ENCODE results near the gene ZNF618. TPM values are rescaled to one million over a fixed set of nuclear protein-coding genes. Genes with fewer than 3 reads are reported as not detected.

ZNF618 gene
- total RNA-seq, 2 donors from 2014 or later, result 4.6 to 11.3 TPM

GRCh38 chr9:114006931-114007691 is 131.0 kb downstream of the ZNF618 start:
- Histone ChIP-seq H3K4me3 (no peak overlapping the region), H3K36me3 (no peaks in the 10 kb centered on the region), H3K27me3 (replicated peaks; ENCODE audit: insufficient read depth) (no peaks in the 10 kb centered on the region), H3K27ac (no peak overlapping the region), H3K9me3 (no peaks in the 10 kb centered on the region), H3K4me1 (replicated peaks) (no peaks in the 10 kb centered on the region)
- no peak for DNase-seq (ENCODE audit: low spot score)
- TF ChIP-seq POLR2A (IDR thresholded peaks at IDR 0.05), result no peak
- TF ChIP-seq, protein P1, sequence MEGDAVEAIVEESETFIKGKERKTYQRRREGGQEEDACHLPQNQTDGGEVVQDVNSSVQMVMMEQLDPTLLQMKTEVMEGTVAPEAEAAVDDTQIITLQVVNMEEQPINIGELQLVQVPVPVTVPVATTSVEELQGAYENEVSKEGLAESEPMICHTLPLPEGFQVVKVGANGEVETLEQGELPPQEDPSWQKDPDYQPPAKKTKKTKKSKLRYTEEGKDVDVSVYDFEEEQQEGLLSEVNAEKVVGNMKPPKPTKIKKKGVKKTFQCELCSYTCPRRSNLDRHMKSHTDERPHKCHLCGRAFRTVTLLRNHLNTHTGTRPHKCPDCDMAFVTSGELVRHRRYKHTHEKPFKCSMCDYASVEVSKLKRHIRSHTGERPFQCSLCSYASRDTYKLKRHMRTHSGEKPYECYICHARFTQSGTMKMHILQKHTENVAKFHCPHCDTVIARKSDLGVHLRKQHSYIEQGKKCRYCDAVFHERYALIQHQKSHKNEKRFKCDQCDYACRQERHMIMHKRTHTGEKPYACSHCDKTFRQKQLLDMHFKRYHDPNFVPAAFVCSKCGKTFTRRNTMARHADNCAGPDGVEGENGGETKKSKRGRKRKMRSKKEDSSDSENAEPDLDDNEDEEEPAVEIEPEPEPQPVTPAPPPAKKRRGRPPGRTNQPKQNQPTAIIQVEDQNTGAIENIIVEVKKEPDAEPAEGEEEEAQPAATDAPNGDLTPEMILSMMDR (IDR thresholded peaks at IDR 0.05), result no peak
- no peak for TF ChIP-seq POLR2AphosphoS5 (IDR thresholded peaks at IDR 0.05)
- intact Hi-C loops (cut with DNase I), result no loop called here
- WGBS, result 86% methylated on average over 10 of the region's 10 CpGs

DNA sequence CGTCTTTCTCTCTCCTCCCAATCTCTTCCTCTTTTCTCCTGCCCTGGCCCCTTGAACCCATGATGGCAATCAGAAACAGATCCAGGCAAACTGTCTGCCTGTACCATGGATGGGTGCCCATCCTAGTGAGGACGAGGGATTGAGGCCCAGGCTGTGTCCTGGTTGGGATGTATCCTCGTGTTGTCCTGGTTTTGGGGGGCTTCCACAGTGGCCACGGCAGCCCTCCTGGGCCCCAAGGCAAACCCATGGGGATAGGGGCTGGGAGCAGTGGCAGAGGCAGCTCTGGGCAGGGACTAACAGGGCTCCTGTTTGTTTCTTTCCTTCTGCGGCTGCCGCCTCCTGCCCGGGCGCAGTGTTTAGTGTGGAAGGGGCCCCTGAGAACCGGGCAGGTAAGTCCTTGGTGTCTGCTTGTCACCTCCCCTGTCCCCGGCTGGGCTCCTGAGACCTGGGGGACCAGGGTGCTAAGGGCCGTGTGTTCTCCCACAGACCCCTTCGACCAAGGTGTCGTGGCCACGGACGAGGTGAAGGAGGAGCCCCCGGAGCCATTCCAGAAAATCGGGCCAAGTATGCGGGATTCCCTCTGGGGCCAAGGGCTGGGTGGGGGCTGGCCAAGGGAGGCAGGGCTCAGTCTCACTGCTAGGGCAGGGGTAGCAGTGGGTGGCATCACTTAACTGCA is 132.0 kb downstream of the ZNF618 start:
- Histone ChIP-seq H3K4me3 (no peak overlapping the region), H3K36me3 (no peaks in the 10 kb centered on the region), H3K27ac (no peak overlapping the region), H3K9me3 (no peaks in the 10 kb centered on the region), H3K4me1 (replicated peaks) (no peaks in the 10 kb centered on the region), H3K27me3 (replicated peaks; ENCODE audit: insufficient read depth) (no peaks in the 10 kb centered on the region)
- no peak for TF ChIP-seq POLR2AphosphoS5 (IDR thresholded peaks at IDR 0.05)
- 98% methylated on average over 13 of the region's 18 CpGs for WGBS
- DNase-seq (ENCODE audit: low spot score), result no peak
- intact Hi-C loops (cut with DNase I), result no loop called here

DNA sequence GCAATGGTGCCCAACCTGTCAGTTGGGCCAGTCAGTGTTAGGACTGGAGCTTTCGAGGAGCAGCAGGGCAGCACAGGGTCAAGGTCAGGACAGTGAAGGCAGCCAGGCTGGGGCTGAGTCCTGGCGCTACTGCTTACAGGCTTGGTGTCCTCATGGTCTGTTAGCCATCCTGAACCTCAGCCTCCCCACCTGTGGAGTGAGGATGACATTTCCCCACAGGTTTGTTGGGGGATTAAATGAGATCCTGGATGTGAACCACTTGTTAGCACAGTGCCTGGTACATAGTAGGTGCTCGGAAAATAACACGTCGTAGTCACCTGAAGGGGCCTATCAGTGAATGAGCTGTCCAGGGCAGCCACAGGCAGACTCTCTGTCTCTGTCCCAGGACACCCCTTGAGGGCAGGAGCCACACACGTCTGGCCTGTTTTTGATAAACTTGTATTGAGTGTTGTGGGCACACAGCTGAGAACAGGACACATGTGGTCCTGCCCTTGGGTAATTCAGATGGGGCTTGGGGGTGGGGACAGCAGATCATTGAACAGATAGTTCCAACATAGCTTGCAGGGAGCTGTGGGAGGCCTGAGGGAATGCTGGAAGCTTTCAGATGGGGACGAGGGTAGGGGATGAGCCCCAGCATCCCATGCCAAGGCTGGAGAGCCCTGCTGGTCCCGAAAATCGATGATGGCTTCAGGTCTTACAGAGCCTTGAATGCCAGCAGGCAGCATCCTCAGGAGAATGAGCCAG is 132.7 kb downstream of the ZNF618 start:
- Histone ChIP-seq H3K36me3 (no peaks in the 10 kb centered on the region), H3K27ac (no peak overlapping the region), H3K9me3 (no peaks in the 10 kb centered on the region), H3K4me1 (replicated peaks) (no peaks in the 10 kb centered on the region), H3K4me3 (no peak overlapping the region), H3K27me3 (replicated peaks; ENCODE audit: insufficient read depth) (no peaks in the 10 kb centered on the region)
- intact Hi-C loops (cut with DNase I), result no loop called here
- DNase-seq (ENCODE audit: low spot score), result no peak
- 85% methylated on average over 9 of the region's 9 CpGs for WGBS
- no peak for TF ChIP-seq POLR2A (IDR thresholded peaks at IDR 0.05)
- TF ChIP-seq, protein P1 (IDR thresholded peaks at IDR 0.05), result no peak
- no peak for TF ChIP-seq POLR2AphosphoS5 (IDR thresholded peaks at IDR 0.05)

DNA sequence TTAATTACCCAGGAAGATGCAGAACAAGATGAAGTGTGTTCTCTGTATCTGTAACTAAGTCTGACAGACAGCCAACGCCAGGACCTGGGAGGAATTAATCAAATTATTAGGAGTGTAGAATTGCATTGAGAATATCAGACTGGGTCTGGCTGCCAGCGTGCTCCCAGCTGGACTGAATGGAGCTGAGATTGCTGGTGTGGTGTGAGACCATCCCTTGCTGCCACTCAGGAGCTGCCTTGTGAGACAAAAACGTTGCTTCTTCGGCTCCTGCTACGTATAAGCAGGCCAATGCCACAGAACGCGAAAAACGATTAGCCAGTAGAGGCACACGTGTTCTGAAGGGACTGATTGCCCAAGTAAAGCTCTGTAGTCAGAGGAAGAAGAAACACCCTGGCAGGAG is 135.2 kb downstream of the ZNF618 start:
- H3K27ac ChIP-seq, result no peak overlapping the region
- no peak for DNase-seq (ENCODE audit: low spot score)
- no peak overlapping the region for H3K4me3 ChIP-seq
- no peaks in the 10 kb centered on the region for H3K36me3 ChIP-seq
- TF ChIP-seq POLR2AphosphoS5 (IDR thresholded peaks at IDR 0.05) (no peak), POLR2A (IDR thresholded peaks at IDR 0.05) (no peak)
- TF ChIP-seq, protein P1 (IDR thresholded peaks at IDR 0.05), result no peak
- WGBS, result 95% methylated on average over 9 of the region's 9 CpGs
- no peaks in the 10 kb centered on the region for H3K9me3 ChIP-seq
- H3K4me1 ChIP-seq (replicated peaks), result no peaks in the 10 kb centered on the region
- intact Hi-C loops (cut with DNase I), result no loop called here
- no peaks in the 10 kb centered on the region for H3K27me3 ChIP-seq (replicated peaks; ENCODE audit: insufficient read depth)

GRCh38 chr9:114012126-114012525 is 136.0 kb downstream of the ZNF618 start:
- Histone ChIP-seq H3K4me1 (replicated peaks) (no peaks in the 10 kb centered on the region), H3K27me3 (replicated peaks; ENCODE audit: insufficient read depth) (no peaks in the 10 kb centered on the region), H3K27ac (no peak overlapping the region), H3K4me3 (no peak overlapping the region), H3K36me3 (no peaks in the 10 kb centered on the region), H3K9me3 (no peaks in the 10 kb centered on the region)
- whole genome bisulfite sequencing, result 84% methylated on average over 2 of the region's 2 CpGs
- TF ChIP-seq POLR2A (IDR thresholded peaks at IDR 0.05) (no peak), POLR2AphosphoS5 (IDR thresholded peaks at IDR 0.05) (no peak)
- TF ChIP-seq, protein P1 (IDR thresholded peaks at IDR 0.05), result no peak
- intact Hi-C loops (cut with DNase I), result no loop called here
- no peak for DNase-seq (ENCODE audit: low spot score)

Measured in prostate gland (tissue), 2 donors.